HEK293 (cell line): ENCODE data around the gene IKZF4.
"Not testable (repeated sequence)": the region's sequence is repeated elsewhere in the genome, so short reads cannot be mapped to it uniquely, and the experiment has no call there.

ENCODE experiments used
- CTCF ChIP-seq: fragments of 450-650 bp; formaldehyde crosslinking; IDR thresholded peaks from 2 replicates; pipeline ENCODE4 v1.5.1; 2016; ENCODE audit warnings: missing biosample characterization, missing genetic modification characterization
- FEZF1 ChIP-seq: fragments of 450-650 bp; formaldehyde crosslinking; IDR thresholded peaks from 2 replicates; pipeline ENCODE4 v1.5.1; 2016; ENCODE audit warnings: missing biosample characterization, missing genetic modification characterization
- KLF16 ChIP-seq: fragments of 450-650 bp; formaldehyde crosslinking; IDR thresholded peaks from 2 replicates; pipeline ENCODE4 v1.5.1; 2017; ENCODE audit warnings: missing biosample characterization, missing genetic modification characterization
- ZBTB11 ChIP-seq: fragments of 450-650 bp; formaldehyde crosslinking; conservative IDR thresholded peaks from 2 replicates; pipeline ENCODE4 v1.5.1; 2016; ENCODE audit warnings: low read depth, missing biosample characterization, missing genetic modification characterization
- ZBTB26 ChIP-seq: fragments of 450-650 bp; formaldehyde crosslinking; optimal IDR thresholded peaks from 2 replicates; pipeline ENCODE3; 2016; ENCODE audit warnings: missing biosample characterization, mild to moderate bottlenecking, missing genetic modification characterization
- ZBTB8A ChIP-seq: fragments of 450-650 bp; formaldehyde crosslinking; IDR thresholded peaks from 2 replicates; pipeline ENCODE4 v1.5.1; 2016; ENCODE audit warnings: missing biosample characterization, missing genetic modification characterization
- ZNF248 ChIP-seq: fragments of 450-650 bp; formaldehyde crosslinking; IDR thresholded peaks from 2 replicates; pipeline ENCODE4 v1.5.1; 2017; ENCODE audit warnings: missing biosample characterization, missing genetic modification characterization
- ZNF274 ChIP-seq, 2 experiments: fragments of 200-500 bp in 1 of 2; fragments of 450-650 bp in 1 of 2; sonication (Bioruptor generic) in 1 of 2; formaldehyde crosslinking in 1 of 2; IDR thresholded peaks; 2 replicates each; pipeline versions ENCODE4 v1.5.1 to v1.6.1; 2014 to 2016; ENCODE audit warnings: borderline replicate concordance in 1 of 2, inconsistent platforms in 1 of 2, low read length in 1 of 2, missing biosample characterization in 1 of 2, missing genetic modification characterization in 1 of 2
- TF ChIP-seq, protein P1 (sequence below): sonication (generic); formaldehyde crosslinking; IDR thresholded peaks from 2 replicates; pipeline ENCODE4 v1.8.1; 2022; ENCODE audit warnings: mild to moderate bottlenecking, moderate library complexity, missing genetic modification reagents

- not testable (repeated sequence) for TF ChIP-seq ZBTB26 (tag by site-specific recombination); CTCF (tag by site-specific recombination); ZBTB11; FEZF1 (tag by site-specific recombination); KLF16 (tag by site-specific recombination); ZNF274 (IDR thresholded peaks at IDR 0.05; ENCODE audit: low read length); ZNF274 (tag by site-specific recombination; IDR thresholded peaks at IDR 0.05; ENCODE audit: borderline replicate concordance); ZNF248 (tag by site-specific recombination); ZBTB8A
- TF ChIP-seq, protein P1, sequence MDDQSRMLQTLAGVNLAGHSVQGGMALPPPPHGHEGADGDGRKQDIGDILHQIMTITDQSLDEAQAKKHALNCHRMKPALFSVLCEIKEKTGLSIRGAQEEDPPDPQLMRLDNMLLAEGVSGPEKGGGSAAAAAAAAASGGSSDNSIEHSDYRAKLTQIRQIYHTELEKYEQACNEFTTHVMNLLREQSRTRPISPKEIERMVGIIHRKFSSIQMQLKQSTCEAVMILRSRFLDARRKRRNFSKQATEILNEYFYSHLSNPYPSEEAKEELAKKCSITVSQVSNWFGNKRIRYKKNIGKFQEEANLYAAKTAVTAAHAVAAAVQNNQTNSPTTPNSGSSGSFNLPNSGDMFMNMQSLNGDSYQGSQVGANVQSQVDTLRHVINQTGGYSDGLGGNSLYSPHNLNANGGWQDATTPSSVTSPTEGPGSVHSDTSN (CRISPR knock-in tag), result not testable (repeated sequence)
These were observed 39.1 kb downstream of the IKZF4 start for GRCh38 chr12:56059964-56060363.
